Adrenal gland (tissue), 5 donors: Measurements from ENCODE around the gene NACC2.

Experiments used
- POLR2A ChIP-seq, 2 donors: fragments of 450-650 bp; IDR thresholded peaks; one replicate each; pipeline ENCODE4 v1.6.1; 2017; ENCODE audit warnings: antibody characterized with exemption in 2 of 2, mild to moderate bottlenecking in 2 of 2, moderate library complexity in 1 of 2
- TF ChIP-seq, protein P1 (sequence below), 6 experiments: fragments of 450-650 bp in 4 of 6; fragments of 200-600 bp in 2 of 6; sonication (generic) in 1 of 6; IDR thresholded peaks; 1 replicate in 5 of 6; 2 replicates in 1 of 6; pipeline versions ENCODE4 v1.5.1 to v1.8.0; 2016 to 2021; ENCODE audit warnings: antibody characterized with exemption in 6 of 6, mild to moderate bottlenecking in 2 of 6, moderate library complexity in 1 of 6
- donor health status: DM: no; HTN: no; CAD: no.

DNA sequence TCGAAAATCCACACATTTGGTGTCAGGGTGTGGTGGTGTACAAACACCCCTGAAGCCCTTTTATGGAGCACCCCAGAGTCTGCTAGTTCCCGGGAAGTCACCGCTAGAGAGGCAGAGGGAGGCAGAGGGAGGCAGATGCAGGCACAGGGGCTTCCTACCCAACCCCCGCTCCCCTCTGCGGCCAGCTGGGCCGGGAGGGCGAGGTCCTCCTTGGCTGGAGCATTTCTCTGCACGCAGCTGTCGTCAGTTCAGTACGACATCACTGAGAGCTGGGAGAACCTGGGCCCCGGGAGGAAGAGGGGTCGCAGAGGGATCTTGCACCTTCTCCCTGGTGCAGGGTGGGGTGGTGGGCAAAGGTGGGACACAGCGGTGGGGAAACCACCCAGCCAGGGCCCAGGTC is 118.1 kb downstream of the NACC2 start:
- TF ChIP-seq, protein P1, sequence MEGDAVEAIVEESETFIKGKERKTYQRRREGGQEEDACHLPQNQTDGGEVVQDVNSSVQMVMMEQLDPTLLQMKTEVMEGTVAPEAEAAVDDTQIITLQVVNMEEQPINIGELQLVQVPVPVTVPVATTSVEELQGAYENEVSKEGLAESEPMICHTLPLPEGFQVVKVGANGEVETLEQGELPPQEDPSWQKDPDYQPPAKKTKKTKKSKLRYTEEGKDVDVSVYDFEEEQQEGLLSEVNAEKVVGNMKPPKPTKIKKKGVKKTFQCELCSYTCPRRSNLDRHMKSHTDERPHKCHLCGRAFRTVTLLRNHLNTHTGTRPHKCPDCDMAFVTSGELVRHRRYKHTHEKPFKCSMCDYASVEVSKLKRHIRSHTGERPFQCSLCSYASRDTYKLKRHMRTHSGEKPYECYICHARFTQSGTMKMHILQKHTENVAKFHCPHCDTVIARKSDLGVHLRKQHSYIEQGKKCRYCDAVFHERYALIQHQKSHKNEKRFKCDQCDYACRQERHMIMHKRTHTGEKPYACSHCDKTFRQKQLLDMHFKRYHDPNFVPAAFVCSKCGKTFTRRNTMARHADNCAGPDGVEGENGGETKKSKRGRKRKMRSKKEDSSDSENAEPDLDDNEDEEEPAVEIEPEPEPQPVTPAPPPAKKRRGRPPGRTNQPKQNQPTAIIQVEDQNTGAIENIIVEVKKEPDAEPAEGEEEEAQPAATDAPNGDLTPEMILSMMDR (IDR thresholded peaks at IDR 0.05): no peak
- no peak for TF ChIP-seq POLR2A (IDR thresholded peaks at IDR 0.05)
